D721Med (cell line): ENCODE results near the gene MEOX1.

ENCODE experiments used
- DNase-seq: peaks from one replicate; pipeline ENCODE4 v3.0.0; 2011; ENCODE audit warnings: low spot score; ENCODE audit not compliant: insufficient read length
- FAIRE-seq: peaks from 2 replicates; lab custom pipeline; 2011; peaks lifted over from hg19 to GRCh38; lab: Jason Lieb, UNC
- TF ChIP-seq, protein P1 (sequence below): IDR thresholded peaks from 2 replicates; pipeline ENCODE4 v1.5.1; 2012; ENCODE audit warnings: mild to moderate bottlenecking, control low read depth; ENCODE audit not compliant: insufficient read depth; ENCODE audit errors: missing control alignments

The MEOX1 gene

DNA sequence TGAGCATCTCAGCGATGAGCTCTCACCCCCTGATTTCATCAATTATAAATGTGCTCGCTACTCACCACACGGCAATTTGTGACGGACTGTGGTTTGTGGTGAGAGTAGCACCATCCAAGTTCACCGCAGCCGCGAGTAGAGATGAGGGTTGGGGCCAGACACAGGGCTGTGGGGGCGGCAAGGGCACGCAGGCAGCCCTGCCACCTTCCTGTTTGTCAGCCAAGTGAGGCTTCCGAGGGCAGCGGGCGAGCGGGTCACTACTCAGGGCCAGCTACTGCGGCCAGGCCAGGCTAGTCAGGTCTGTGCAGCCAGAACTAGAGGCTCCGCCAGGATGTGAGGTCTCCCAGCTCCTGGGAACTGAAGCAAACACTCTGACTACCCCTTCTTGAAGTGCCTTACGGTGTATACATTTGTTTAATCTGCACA is 39.6 kb upstream of the MEOX1 start:
- DNase-seq (no peak), FAIRE-seq (no peak)
- TF ChIP-seq, protein P1, sequence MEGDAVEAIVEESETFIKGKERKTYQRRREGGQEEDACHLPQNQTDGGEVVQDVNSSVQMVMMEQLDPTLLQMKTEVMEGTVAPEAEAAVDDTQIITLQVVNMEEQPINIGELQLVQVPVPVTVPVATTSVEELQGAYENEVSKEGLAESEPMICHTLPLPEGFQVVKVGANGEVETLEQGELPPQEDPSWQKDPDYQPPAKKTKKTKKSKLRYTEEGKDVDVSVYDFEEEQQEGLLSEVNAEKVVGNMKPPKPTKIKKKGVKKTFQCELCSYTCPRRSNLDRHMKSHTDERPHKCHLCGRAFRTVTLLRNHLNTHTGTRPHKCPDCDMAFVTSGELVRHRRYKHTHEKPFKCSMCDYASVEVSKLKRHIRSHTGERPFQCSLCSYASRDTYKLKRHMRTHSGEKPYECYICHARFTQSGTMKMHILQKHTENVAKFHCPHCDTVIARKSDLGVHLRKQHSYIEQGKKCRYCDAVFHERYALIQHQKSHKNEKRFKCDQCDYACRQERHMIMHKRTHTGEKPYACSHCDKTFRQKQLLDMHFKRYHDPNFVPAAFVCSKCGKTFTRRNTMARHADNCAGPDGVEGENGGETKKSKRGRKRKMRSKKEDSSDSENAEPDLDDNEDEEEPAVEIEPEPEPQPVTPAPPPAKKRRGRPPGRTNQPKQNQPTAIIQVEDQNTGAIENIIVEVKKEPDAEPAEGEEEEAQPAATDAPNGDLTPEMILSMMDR = no peak

DNA sequence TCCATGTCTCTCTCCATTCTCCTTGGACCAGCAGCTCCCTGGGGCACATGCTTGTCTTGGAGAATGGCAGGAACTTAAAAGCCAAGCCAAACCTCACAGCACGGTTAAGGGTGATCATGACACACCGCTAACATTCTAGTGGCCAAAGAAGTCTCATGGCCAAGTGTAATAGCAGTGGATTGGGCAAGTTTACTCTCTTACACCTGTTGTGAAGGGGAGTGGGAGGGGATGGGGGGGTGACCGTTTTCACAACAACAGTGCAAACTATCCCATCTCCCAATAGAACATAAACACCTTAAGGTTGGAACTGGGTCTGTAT is 37.7 kb upstream of the MEOX1 start:
- TF ChIP-seq, protein P1 = no peak
- FAIRE-seq (no peak), DNase-seq (no peak)

DNA sequence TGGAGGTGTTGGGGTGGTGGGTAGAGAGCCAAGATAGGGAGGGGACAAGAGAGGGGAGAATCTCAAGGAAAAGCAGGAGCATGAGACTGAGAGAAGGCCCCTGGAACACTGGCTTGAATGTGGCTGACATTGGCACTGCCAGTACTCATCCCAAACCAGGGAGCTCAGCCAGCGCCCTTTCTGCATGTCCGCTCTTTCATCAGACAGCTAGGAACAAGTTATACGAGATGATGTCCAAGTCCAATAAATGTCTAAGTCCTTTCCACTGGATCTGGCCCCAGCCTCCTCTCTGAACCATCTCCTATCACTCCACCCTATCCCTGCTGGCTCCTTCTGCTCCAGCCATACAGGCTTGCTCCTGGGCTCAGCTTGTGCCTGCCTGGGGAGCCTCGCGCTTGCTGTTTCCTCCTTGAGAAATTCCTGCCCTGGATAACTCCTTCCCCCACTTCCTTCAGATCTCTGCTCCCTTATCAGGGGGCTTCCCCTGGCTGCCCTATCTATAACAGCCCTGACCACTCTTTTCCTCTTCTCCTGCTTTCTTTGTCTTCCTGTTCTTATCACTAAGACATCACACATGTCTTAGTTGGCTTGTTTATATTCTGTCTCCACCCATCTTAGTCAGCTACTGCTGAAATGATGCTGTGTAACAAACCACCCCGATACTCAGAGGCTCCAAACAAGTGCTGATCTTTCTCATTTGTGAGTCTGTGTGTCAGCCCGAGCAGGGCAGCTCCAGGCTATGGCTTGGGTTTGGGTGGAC is 37.1 kb upstream of the MEOX1 start:
- DNase-seq (no peak), FAIRE-seq (no peak)
- TF ChIP-seq, protein P1 = no peak

DNA sequence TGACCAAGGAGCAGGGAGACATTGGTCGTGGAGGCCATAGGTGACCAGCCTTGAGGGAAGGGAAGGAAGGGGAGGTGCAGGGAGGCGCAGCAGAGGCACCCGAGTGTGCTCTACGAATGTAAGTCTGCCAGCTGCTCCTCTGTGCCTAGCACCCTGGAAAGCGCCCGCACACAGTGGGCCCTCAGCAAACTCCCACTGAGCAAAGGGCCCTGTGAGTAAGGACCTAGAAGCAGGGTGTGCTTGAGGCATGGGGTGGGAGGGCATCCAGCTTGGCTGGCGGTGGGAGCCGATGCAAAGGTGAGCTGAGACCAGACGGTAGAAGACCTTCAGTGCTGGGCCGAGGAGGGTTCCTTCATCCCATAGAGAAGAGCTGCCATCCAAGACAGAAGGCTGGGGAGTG is 36.2 kb upstream of the MEOX1 start:
- no peak for DNase-seq
- TF ChIP-seq, protein P1 = no peak
- FAIRE-seq = no peak

DNA sequence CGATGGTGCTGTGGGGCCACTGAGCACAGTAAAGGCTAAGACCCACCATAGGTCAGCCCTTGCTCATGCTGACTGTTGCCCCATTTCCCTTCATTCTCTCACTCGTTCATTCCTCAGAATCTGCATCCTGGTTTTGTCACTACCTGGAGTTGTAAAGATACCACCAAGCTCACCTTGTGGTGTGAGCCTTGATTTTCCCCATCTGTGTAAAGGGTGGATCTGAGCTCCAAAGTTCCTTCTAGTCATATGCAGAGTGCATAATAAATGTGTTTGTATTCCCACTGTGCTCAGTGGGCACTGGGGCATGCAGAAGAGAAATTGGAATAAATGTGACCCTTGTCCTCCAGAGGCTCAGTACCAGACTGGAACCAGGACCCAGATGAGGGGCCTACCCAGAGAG is 35.2 kb upstream of the MEOX1 start:
- no peak for FAIRE-seq
- TF ChIP-seq, protein P1 = no peak
- no peak for DNase-seq

DNA sequence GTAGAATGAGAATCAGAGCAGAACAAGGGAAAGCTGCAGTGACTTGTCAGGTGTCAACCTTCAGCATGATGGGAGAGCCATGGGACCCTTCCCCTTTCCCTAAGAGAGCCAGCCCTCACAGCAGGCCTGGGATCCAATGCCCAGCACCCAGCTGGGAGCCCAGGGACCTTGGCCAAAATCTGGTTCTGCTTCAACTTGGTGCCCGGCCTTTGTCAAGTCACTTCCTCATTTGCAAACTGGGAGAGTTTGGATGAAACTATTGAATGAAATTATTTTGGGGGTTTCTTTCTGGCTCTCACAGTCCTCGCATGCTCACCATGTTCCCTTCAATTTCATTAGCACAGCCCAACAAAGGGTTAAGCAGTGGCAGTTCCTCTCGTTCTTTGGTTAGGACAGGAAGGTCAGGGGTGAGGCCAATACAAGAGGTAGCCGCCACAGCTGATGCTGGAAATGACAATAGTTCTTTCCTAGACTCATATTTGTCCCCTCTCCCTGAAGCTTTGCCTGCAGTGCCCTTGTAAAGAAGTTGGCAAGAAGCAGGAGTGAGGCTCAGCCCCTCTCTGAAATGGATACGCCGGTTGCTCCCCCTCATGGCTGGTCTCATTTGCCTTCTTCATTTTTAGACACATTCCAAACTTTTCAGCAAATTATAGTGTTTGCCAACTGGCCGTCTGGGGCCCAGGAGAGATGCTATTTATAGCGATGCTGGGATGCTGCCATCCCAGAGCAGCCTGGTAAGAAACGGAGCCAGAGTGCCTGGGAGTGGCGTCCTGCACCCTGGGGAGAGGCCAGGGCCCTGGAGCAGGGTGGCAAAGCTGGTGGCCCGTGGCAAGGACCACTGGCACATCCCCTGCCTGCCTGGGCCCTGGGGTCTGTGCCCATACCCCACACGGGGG is 34.5 kb upstream of the MEOX1 start:
- TF ChIP-seq, protein P1 = no peak
- FAIRE-seq = no peak
- no peak for DNase-seq
